Sigmoid colon (tissue), 7 donors: ENCODE data around the gene EMD. TPM values are rescaled to one million over a fixed set of nuclear protein-coding genes. Genes with fewer than 3 reads are reported as not detected.

ENCODE experiments used
- DNase-seq: peaks from one replicate; pipeline ENCODE4 v3.0.0-alpha.2; 2019
- H3K27ac ChIP-seq, 4 donors: fragments of 200-600 bp; sonication (generic); one replicate each; pipeline ENCODE4 v1.5.1; 2016 to 2019; ENCODE audit warnings: mild to moderate bottlenecking in 1 of 4
- H3K27me3 ChIP-seq, 3 donors: fragments of 200-600 bp; sonication (generic); one replicate each; pipeline ENCODE4 v1.5.1; 2019; ENCODE audit warnings: mild to moderate bottlenecking in 1 of 3
- H3K36me3 ChIP-seq, 4 donors: fragments of 200-600 bp; sonication (generic); one replicate each; pipeline ENCODE4 v1.5.1; 2016 to 2019
- H3K4me1 ChIP-seq, 4 donors: fragments of 200-600 bp; sonication (generic); one replicate each; pipeline ENCODE4 v1.5.1; 2017 to 2019
- H3K4me3 ChIP-seq, 4 donors: fragments of 200-600 bp; sonication (generic); one replicate each; pipeline ENCODE4 v1.5.1; 2017 to 2019; ENCODE audit warnings: mild to moderate bottlenecking in 2 of 4, moderate library complexity in 1 of 4
- H3K9me3 ChIP-seq, 4 donors: fragments of 200-600 bp in 3 of 4; sonication (generic) in 3 of 4; one replicate each; pipeline versions ENCODE4 v1.5.1 to v1.6.1; 2013 to 2019
- EP300 ChIP-seq, 4 donors: sonication (generic); formaldehyde crosslinking; IDR thresholded peaks; one replicate each; pipeline ENCODE4 v1.6.1; 2017; ENCODE audit warnings: antibody characterized with exemption in 4 of 4
- POLR2A ChIP-seq, 2 donors: fragments of 450-650 bp; IDR thresholded peaks; one replicate each; pipeline ENCODE4 v1.6.1; 2016; ENCODE audit warnings: antibody characterized with exemption in 2 of 2, mild to moderate bottlenecking in 2 of 2, moderate library complexity in 2 of 2
- POLR2AphosphoS5 ChIP-seq, 4 donors: sonication (generic); formaldehyde crosslinking; IDR thresholded peaks; one replicate each; pipeline ENCODE4 v1.6.1; 2017; ENCODE audit warnings: antibody characterized with exemption in 4 of 4
- WGBS, 2 donors: extraction: QIAGEN DNeasy Blood & Tissue Kit; methylation state at CpG; one replicate each; pipeline ENCODE4 v1.1.7; 2013; 5-methylcytosine and 5-hydroxymethylcytosine counted together
- intact Hi-C: fragments of 100-400 bp; cut with DNase I; formaldehyde crosslinking; loops from one replicate; pipeline ENCODE4 v1.15.1; 2023
- polyA plus RNA-seq, 3 donors: library from polyadenylated mRNA; stranded (reverse); fragments of 200-250 nt; gene quantifications; one replicate each; pipeline ENCODE4 v1.2.3, GENCODE V29; 2013
- total RNA-seq, 4 donors: library from RNA; depleted of rRNA; stranded (reverse); fragments of >200 nt; gene quantifications; one replicate each; pipeline ENCODE4 v1.1.0, GENCODE V29; 2016
- TF ChIP-seq, protein P1 (sequence below), 4 experiments: fragments of 450-650 bp in 3 of 4; fragments of 200-600 bp in 1 of 4; IDR thresholded peaks; one replicate each; pipeline ENCODE4 v1.5.1; 2016 to 2019; ENCODE audit warnings: antibody characterized with exemption in 4 of 4, mild to moderate bottlenecking in 3 of 4, moderate library complexity in 2 of 4
- donor health status: healthy with polysubstance abuse.
- donor health status: Bipolar disorder and iron deficiency.
- donor health status: healthy.

EMD gene
- total and polyA plus RNA-seq, 7 donors, result 40.7 to 87.9 (median 46.0) TPM

DNA sequence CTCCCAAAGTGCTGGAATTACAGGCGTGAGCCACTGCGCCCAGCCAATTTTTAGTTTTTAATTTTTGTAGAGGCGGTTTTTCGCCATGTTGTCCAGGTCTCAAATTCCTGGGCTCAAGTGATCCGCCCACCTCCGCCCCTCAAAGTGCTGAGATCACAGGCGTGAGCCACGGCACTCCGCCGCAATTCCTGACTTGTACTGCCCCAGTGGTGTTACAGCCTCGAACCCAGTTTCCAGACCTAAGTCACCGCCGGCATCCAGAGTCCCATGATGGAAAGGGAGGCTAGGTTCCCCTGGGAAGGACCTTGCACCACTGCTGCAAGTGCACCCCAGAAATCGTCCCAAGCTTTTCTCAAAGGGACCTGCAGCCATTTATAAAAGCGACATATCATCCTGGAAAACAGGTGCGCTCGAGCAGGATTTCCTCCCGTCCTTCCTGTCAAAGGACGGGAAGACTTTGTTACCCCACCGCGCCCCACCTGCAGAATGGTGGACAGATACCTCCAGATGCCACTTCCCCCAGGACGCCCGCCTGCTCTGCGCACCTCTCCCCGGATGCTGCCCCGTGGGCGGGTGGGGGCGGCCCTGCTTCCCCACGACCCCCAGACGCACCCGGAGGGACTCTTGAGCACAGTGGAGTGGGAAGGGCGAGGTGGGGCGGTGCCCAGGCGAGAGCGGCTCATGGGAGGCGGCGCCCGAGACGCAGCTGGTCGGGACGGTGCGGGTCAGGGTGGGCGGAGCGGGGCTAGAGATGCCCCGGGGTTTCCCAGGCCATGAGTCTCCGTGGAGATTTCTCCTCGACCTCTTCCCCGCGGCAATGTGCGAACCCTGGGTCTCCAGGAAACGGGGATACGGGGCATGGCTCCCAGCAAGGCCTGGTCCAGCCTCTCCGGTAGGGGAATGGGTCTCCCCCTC, 18.1 kb downstream of the EMD start:
- peaks cover 0 to 20% (median 13%) of the 10 kb centered on the region in 4 donors for H3K4me1 ChIP-seq
- 3 to 5% methylated on average over 53 of the region's 53 CpGs for WGBS, 2 donors
- H3K9me3 ChIP-seq, result no peaks in the 10 kb centered on the region
- peak; percentile 90 for DNase-seq
- TF ChIP-seq, protein P1, sequence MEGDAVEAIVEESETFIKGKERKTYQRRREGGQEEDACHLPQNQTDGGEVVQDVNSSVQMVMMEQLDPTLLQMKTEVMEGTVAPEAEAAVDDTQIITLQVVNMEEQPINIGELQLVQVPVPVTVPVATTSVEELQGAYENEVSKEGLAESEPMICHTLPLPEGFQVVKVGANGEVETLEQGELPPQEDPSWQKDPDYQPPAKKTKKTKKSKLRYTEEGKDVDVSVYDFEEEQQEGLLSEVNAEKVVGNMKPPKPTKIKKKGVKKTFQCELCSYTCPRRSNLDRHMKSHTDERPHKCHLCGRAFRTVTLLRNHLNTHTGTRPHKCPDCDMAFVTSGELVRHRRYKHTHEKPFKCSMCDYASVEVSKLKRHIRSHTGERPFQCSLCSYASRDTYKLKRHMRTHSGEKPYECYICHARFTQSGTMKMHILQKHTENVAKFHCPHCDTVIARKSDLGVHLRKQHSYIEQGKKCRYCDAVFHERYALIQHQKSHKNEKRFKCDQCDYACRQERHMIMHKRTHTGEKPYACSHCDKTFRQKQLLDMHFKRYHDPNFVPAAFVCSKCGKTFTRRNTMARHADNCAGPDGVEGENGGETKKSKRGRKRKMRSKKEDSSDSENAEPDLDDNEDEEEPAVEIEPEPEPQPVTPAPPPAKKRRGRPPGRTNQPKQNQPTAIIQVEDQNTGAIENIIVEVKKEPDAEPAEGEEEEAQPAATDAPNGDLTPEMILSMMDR (IDR thresholded peaks at IDR 0.05), result no peak
- TF ChIP-seq POLR2AphosphoS5 (IDR thresholded peaks at IDR 0.05), result peak; percentile 12 to 70 (median 46)
- TF ChIP-seq POLR2A (IDR thresholded peaks at IDR 0.05), result peak in 1 of 2 donors; percentile 30
- no peak for TF ChIP-seq EP300 (IDR thresholded peaks at IDR 0.05)
- intact Hi-C loops, result loop anchor here (5.0 kb wide), 1 partner anchor 90 kb away; the partner anchor contains the start of gene UBL4A
- H3K36me3 ChIP-seq, result peaks cover 11 to 22% (median 14%) of the 10 kb centered on the region in 4 donors
- no peaks in the 10 kb centered on the region for H3K27me3 ChIP-seq
- peak overlapping the region; percentile 38 to 80 (median 62) for H3K4me3 ChIP-seq
- peak overlapping the region; percentile 95 to 98 (median 97) for H3K27ac ChIP-seq

DNA sequence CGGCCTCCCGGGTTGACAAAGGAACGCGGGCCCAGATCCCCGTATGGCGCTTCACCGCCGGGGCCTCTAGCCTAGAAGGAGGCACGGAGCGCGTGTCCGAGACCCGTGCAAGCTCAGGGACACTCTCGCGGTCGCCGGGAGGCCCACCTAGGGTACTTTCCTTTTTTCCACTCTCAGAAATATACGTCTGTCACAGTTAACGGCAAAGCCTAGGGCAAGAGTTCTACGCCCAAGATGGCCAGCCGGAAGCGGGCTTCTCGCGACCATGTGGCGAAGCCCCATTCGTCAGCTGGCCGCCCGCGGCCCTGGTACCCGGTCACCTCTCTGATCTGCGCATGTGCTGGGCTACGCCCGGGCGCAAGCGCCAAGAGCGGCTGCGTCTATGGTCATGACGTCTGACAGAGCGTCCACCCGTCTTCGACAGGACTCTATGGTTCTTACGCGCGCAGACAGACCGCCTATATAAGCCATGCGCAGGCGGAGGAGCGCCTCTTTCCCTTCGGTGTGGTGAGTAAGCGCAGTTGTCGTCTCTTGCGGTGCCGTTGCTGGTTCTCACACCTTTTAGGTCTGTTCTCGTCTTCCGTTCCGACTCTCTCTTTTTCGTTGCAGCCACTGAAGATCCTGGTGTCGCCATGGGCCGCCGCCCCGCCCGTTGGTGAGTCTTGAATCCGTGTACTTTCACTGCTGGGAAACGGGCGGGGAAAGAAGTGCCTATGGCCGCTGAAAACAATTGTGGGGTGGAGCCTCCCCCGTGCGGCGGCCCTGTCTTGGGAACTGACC, 19.0 kb downstream of the EMD start, which contains the start of gene RPL10:
Gene RPL10 (plus strand): TSS at position 490 of the 780 bp plus-strand sequence. CDS start 143 bp downstream, at position 633.
- Histone ChIP-seq H3K36me3 (peaks cover 11 to 22% (median 14%) of the 10 kb centered on the region in 4 donors), H3K27me3 (no peaks in the 10 kb centered on the region), H3K27ac (peak within 1 kb of the TSS; percentile 95 to 98 (median 97)), H3K4me3 (peak within 1 kb of the TSS; percentile 59 to 80 (median 68)), H3K4me1 (peaks cover 0 to 20% (median 13%) of the 10 kb centered on the region in 4 donors), H3K9me3 (no peaks in the 10 kb centered on the region)
- TF ChIP-seq, protein P1 (IDR thresholded peaks at IDR 0.05), result no peak
- TF ChIP-seq POLR2A (IDR thresholded peaks at IDR 0.05) (peak; percentile 95), POLR2AphosphoS5 (IDR thresholded peaks at IDR 0.05) (peak; percentile 98 to 100 (median 100)), EP300 (IDR thresholded peaks at IDR 0.05) (peak in 1 of 4 donors; percentile 78)
- DNase-seq, result peak; percentile 98
- intact Hi-C loops, result loop anchor here (5.0 kb wide), 1 partner anchor 89 kb away; the partner anchor contains the start of gene UBL4A
- 0% methylated on average over 69 of the region's 69 CpGs for WGBS, 2 donors

DNA sequence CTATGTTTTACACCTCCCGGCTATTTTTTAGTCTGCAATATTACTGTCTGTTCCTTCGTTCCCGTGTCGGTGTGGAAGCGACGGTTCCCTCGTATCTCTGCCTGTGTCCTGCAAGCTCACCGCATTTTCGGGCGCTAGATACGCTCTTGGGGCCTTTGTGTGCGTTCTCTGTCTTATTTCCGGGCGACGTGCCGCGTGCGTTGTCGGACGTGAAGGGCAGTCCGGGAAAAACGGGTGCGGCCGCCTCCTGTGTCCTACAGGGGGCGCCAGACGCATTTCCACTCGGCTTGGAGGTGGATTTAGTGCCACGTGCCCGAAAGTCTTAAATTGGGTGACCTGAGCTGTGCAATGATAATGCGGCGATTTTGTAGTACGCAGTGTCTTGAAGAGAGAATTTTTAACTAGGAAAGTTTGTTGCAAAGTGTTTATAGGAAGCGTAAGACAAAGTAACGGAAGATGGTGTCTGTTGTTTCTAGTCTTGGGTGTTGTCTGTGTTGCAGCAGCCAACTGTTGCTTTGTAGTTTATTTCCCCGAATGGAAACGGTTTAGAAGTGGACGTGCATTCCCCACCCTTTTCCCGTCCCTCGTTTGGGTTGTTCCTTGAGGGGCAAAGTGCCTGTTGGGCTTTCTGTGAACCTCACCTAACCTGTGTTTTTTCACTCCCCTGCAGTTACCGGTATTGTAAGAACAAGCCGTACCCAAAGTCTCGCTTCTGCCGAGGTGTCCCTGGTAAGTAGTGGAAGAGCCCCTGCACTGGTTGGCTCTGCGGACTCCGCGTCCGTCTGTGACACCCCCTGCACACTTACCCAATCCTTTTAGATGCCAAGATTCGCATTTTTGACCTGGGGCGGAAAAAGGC, 19.8 kb downstream of the EMD start:
- H3K4me1 ChIP-seq, result peaks cover 0 to 20% (median 13%) of the 10 kb centered on the region in 4 donors
- no peaks in the 10 kb centered on the region for H3K9me3 ChIP-seq
- peaks cover 11 to 22% (median 14%) of the 10 kb centered on the region in 4 donors for H3K36me3 ChIP-seq
- DNase-seq, result peak; percentile 95
- H3K27me3 ChIP-seq, result no peaks in the 10 kb centered on the region
- TF ChIP-seq POLR2AphosphoS5 (IDR thresholded peaks at IDR 0.05) (peak in 1 of 4 donors; percentile 27), POLR2A (IDR thresholded peaks at IDR 0.05) (no peak), EP300 (IDR thresholded peaks at IDR 0.05) (no peak)
- TF ChIP-seq, protein P1 (IDR thresholded peaks at IDR 0.05), result peak; percentile 69 to 88 (median 78)
- 1% methylated on average over 49 of the region's 49 CpGs for WGBS, 2 donors
- peak overlapping the region; percentile 95 to 98 (median 97) for H3K27ac ChIP-seq
- intact Hi-C loops, result loop anchor here (5.0 kb wide), 1 partner anchor 88 kb away; the partner anchor contains the start of gene UBL4A
- H3K4me3 ChIP-seq, result peak overlapping the region; percentile 59 to 80 (median 68)
